NCI-H526 treated with DMSO at 0.1 percent for 48 hours (cell line): ENCODE data around the gene WFDC6.
A peak's percentile ranks its signal among the peaks of the same experiment; 100 is the strongest.

ENCODE experiments used
- DNase-seq: peaks from one replicate; lab custom pipeline; 2025; lab: John Stamatoyannopoulos, UW

WFDC6 gene

DNA sequence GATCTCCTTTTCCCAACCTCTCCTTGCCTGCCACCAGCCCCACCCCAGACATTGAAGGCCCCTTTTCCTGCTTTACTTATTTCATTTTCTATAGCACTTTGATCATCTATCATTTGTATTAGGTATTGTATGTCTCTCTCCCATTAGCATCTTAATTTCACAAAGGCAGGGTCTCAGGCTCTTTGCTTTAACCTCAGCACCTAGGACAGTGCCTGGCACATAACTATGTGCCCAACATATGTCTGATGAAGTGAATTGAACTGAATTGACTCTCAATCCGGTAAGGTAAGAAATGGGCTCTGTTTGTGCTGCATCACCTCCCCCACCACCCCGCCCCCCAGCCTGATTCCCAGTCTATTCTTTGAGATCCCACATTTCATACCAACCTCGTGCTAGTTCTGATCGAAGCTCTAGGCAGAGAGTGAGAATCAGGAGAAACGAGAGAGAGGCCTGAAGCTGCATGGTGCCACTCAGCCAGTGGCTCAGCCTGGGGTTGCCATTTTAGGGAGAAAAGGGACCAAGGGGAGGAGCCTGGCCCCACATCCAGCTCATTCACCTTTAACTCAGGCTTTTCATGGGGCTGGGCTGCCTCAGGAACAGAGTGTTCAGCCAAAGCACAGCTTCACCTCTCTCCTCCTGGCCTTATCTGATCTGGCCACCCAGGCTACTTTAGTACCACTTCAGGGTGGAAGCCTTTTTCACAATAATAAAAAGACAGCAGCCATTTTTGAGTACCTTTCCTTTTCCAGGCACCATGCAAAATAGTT lies 24.0 kb downstream of the WFDC6 start, which contains the start of gene SPINT3:
Gene SPINT3 (minus strand): TSS at position 476 of the 767 bp plus-strand sequence. CDS start 14 bp downstream, at position 462.
- DNase-seq = no peak

DNA sequence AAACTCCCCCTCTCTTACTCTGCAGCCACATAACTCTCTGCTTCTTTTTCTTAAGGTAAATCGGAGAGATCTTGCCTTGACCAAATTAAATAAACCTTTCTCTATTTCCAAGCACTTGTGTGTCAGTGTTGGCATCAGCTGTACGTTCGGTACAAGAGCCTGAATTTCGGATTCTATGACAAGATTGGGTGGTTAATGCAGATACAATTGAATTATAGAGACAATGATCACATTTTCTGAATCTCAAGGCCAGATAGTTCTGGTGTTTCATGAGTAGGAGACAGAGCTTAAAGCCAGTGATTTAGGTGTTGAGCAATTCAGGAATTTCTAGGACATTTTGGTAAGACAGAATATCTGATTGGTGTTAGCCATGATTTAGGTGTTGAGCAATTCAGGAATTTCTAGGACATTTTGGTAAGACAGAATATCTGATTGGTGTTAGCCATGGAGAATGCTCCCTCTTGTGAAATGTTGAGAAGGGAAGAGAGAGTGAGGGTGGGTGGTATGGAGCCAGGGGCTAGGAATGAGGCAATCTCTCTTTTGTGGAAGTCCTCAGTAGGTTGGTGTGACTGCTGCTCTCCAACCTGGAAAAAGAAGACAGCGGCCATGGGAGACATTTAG lies 28.9 kb downstream of the WFDC6 start:
- DNase-seq = no peak

DNA sequence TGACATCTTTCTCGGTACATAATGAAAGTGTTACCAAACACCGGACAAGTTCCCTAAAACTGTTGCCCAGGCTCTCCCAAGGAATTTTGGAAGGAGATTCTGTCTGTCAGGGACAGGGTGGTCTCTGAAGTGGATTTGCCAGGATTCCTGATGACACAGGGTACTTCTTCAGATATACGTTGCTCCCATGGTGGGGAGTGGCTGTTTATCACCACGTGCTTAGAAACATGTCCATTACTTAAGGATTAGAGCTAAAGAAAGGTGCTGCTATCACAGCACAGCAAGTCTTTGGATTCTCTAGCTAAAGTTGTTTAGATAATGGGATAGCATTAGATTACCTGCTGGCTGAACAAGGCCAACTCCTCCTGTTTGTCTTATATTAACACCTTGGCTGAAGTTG lies 30.2 kb downstream of the WFDC6 start:
- no peak for DNase-seq

DNA sequence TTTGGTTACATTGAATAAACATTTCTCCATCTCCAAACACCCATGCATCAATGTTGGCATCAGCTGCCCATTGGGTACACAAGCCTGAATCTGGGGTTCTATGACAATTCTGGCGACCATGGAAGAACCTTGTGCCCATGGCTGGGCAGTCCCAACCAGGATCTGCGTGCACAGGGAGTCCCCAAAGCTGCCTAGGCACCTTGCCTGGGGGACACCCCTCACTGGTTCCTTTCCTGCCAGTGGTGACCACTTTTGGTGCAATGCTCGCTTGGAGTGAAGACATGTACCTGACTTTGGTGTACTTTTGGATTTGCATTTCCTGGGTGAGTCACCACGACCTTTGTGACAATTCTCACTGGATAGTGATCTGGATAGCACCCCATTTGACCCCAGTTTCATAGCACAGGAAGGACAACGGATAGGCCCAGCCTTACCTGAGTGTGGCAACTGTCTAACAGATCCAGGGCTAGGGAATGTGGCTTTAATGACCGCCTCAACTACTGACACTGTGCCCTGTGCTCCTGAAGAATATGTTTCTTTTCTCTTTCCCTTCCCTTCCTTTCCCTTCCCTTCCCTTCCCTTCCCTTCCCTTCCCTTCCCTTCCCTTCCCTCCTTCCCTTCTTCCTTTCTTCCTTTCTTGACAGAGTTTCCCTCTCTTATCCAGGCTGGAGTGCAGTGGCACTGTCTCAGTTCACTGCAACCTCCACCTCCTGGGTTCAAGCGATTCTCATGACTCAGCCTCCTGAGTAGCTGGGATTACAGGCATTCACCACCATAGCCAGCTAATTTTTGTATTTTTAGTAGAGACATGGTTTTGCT lies 31.0 kb downstream of the WFDC6 start:
- no peak for DNase-seq

DNA sequence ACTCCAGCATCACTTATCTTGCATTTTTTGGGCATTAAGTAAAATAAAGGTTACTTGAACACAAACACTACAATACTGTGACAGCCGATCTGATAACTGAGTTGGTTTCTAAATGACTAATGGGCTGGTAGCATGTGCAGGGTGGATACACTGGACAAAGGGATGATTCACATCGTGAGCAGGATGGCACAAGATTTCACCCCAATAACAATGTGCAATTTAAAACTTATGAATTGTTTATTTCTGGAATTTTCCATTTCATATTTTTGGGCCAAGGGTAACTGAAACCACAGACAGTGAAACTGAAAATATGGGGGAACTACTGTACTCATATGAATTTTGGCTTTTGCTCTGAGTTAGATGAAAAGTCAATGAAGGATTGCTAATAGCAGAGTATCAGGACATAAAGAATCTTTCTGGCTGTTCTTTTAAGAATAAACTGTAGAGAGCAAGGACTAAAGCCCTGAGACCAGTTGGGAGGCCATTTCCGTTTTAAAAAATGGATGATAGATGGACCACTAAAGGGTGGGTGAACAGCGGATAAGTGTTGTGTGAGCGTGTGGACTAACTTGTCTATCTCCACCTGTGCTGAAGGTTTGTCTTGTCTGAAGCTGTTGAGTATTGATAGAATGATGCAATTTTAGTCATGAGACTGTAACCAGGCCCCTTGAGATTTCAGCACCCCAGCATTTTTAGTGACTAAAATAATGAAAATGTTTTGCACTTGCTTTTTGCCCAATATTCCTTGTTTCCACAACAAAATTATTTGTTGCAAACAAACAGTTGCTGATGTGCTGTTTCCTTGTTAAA lies 32.1 kb downstream of the WFDC6 start:
- DNase-seq = no peak

DNA sequence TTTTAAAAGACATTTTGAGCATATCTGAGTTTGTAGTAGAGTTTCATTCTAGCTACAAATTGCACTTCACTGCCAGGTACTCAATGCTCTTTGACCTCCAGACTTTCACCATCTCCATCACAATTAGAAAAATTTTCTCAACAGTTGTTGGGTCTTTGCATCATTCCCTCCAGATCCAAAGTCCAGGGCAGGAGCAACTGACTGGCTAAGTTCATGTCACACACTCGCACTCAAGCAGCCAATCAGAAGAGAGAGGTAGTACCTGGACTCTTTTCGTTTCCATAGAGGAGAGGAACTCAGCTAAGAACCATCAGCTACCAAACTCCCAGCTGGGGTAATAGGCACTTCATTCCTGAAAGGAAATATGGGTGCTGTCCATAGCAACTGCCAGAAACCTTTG lies 32.9 kb downstream of the WFDC6 start:
- no peak for DNase-seq

DNA sequence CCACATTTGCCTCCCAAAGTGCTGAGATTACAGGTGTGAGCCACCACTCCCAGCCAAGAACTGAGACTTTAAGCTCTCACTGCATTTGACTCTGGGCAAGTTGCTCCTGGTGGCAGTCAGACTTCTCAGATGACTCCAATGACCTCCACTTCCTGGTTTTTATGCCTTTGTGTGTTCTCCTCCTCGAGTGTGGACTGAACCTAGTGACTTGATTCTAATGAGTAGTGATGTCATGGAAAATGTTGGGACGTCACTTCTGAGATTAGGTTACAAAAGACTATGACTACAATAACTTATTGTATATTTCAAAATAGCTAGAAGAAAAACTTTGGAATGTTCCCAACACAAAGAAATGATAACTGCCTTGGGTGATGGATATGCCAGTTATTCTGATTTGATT lies 35.9 kb downstream of the WFDC6 start:
- DNase-seq = no peak

DNA sequence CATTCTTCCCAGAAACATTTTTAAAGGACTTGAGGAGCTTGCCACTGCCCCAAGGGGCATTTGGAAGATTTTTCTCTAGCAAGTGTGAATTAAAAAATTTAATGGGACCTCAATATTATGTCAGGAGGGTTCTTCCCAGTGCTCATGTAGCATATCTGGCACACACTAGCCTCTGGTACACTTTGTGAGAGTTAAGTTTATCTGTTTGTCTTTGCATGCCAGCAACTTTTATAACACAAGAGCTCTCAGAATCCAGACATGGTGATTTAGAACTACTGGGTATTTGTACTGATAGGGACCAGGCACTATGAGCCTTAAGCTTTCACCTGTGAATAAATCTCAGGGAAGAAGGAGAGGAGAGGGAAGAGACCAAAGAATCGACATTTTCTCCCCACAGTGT lies 36.7 kb downstream of the WFDC6 start:
- DNase-seq = no peak

DNA sequence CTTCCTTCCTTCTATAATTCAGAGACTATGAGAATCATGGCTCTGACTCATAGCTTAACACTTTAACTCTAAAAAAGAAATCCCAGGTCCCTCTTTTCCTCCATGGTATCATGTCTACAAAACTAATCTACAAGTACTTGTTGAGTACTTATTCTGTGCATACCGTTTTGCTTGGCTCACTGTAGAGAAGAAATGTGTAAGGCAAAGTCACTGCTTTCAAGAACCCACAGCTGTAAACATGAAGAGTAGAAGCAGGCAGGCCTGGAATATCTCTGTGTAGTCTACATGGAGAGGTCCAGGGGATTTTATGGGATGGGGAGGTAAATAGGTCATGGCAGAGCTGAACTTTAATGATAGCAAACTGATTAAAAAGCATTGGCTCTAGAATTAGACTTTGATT lies 37.7 kb downstream of the WFDC6 start:
- no peak for DNase-seq

DNA sequence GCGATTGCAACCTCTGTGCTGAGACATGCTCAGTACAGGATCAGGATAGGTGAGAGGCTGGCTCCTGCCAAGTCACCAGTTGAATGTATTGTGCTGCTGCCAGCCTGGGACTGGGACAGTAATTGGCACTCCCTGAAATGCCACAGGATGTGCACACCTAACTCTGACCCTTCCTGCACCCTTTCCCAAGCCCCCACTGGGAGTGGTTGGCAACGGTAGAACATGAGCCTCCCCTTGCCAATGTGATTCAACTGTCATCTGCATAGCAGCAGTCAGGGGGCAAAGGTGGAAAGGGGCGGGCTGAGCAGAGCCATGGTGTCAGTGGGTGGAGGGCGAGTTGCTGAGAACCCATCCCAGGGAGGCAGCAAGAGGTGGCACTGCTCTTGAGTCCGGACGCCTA lies 39.3 kb downstream of the WFDC6 start:
- DNase-seq = no peak

DNA sequence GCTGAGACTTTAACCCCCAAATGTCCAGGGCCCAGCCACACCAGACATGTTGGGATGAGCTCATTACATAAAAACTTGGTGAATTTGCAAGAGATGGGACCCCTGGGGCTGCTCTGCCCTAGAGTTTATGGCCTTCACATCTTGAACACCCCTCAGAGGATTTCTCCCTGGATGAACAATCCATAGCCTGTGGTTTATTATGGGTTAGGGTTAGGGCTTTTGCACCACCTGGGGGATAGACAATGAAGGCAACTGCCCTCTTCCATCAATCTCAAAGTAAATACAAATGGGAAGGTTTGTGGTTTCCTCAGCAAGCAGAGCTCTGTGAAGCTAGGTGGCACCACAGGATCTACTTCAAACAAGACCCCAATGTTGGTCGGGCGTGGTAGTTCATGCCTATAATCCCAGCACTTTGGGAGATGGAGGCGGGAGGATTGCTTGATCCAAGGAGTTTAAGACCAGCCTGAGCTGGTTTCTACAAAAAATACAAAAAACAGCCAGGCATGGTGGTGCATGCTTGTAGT lies 41.2 kb downstream of the WFDC6 start:
- DNase-seq = no peak

DNA sequence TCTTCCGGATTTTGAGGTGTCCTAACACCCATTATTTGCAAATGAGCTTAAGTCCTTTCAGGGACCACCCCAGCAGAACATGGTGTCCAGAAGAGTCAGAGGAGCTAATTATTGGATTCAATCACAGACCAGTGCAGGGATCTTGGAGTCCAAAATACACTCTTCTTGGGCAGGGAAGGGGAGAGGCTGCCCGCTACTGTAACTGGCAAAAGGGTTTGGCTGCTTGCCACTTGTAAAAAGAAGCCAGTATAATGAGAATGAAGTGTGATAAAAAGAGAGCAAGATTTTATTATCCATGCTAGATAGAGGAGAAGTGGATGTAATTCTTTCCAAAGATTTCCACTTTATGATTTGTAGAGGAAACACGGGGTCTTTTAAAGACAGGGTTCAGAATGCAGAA lies 43.1 kb downstream of the WFDC6 start:
- DNase-seq = no peak

DNA sequence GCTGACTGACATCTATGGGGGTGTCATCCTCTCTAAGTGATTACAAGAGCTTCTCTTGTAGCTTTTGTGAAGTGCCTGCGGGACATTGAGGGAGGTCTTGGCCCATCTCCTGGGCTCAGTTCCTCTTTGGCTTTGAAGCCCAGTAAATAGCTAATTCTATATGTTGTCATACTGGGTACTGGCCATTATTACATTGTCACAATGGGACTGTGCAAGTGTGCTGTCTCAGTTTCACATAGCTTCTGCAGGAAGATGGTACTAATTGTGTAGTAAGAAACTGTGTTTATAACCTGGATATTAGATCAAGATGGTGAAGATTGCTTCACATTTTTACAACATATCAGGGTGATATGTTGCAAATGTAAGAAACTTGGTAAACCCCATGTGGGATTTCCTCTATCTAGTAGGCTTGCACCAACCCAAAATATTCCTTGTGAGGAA lies 43.8 kb downstream of the WFDC6 start:
- no peak for DNase-seq

DNA sequence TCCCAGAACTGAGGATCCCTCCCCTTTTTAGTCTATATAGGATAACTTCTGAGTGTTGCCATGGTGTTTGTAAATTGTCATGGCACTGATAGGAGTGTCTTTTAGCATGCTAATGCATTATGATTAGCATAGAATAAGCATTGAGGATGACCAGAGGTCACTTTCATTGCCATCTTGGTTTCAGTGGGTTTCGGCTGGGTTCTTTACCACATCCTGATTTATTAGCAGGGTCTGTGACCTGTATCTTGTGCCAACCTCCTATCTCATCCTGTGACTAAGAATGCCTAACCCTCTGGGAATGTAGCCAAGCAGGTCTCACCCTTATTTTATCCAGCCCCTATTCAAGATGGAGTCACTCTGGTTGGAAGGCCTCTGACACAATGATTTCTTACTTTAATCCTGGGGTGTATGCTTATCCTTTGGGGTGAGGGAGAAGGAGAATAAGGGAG lies 50.2 kb downstream of the WFDC6 start:
- no peak for DNase-seq

DNA sequence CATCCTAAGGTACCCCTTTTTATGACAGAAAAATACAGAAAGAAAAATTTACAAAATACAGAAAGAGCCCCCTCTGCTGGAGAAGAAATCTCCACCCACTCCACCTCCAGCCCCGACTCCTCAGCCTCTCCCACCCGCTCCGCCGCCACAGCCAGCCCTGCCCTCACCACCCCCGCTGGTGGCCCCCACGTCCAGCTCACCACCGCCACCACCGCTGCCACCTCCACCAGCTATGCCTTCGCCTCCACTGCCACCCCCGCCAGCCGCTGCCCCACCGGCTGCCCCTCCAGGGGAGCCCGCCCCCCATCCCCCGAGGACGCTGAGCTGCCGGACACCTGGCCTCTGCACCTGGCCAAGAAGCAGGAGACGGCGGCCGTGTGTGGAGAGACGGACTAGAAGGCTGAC lies 52.0 kb downstream of the WFDC6 start:
- peak; percentile 13 for DNase-seq

DNA sequence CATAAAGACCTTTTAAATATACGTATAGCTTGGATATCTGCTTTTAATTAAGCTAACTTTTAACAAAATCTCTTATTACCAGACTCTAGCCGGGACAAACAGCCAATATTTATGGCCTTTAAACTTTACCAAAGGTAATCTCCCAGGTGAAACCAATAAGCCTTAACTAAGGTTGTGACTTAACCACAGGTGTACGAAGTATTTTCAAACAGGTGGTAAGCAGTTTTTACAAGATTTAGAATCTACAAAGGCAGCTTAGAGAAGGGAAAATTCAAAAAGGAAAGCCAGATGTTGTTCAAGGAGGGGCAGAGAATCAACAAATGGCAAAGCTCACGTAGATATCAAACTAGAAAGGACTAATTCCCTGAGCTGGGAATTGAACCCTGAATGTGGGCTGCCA lies 53.9 kb downstream of the WFDC6 start:
- no peak for DNase-seq

DNA sequence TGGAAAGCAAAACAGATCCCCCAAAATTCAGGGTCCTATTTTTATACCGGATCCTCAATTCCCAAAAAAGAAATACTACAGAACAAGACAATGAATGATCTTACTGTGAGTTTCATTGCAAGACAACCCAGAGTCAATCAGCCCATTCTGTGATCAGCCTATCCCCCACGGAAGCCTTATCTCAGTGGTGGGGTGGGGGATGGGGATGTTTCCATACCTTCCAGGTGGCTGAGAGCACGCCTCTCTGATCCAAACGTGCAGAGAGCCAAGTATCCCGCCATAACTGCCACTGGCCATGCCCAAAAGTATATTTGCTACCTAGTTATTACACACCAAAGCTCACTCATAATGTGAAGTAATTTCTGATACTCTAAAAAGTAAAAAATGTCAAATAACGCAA lies 54.6 kb downstream of the WFDC6 start:
- no peak for DNase-seq
